Left ventricle myocardium inferior (tissue), 1 donor: ENCODE data around the gene SPATA17. TPM values are rescaled to one million over a fixed set of nuclear protein-coding genes. Genes with fewer than 3 reads are reported as not detected.

Source experiments
- DNase-seq: peaks from one replicate; pipeline ENCODE4 v3.0.0-alpha.2; 2020
- H3K27ac ChIP-seq: fragments of 200-600 bp; replicated peaks from 2 replicates; pipeline ENCODE4 v1.8.0; 2021
- H3K27me3 ChIP-seq: fragments of 200-600 bp; 2 replicates; pipeline ENCODE4 v1.8.0; 2021; ENCODE audit warnings: low read depth
- H3K36me3 ChIP-seq: fragments of 200-600 bp; 2 replicates; pipeline ENCODE4 v1.8.0; 2021
- H3K4me1 ChIP-seq: fragments of 200-600 bp; 2 replicates; pipeline ENCODE4 v1.8.0; 2021
- H3K4me3 ChIP-seq: fragments of 200-600 bp; 2 replicates; pipeline ENCODE4 v1.8.0; 2021; ENCODE audit warnings: mild to moderate bottlenecking, moderate library complexity
- H3K9me3 ChIP-seq: fragments of 200-600 bp; replicated peaks from 2 replicates; pipeline ENCODE4 v1.8.0; 2021
- intact Hi-C: fragments of 100-400 bp; cut with micrococcal nuclease; formaldehyde crosslinking; loops from one replicate; pipeline ENCODE4 v1.11.0; 2022
- total RNA-seq: library from RNA; stranded (reverse); fragmentation: NEBNext Ultra II Directional; extraction: Animal tissue kit (Norgen Biotek cat#: 25700); gene quantifications from one replicate; pipeline ENCODE4 v1.2.1, GENCODE V29; 2021
- TF ChIP-seq, protein P1 (sequence below): fragments of 200-600 bp; IDR thresholded peaks from 2 replicates; pipeline ENCODE4 v1.8.0; 2021; ENCODE audit warnings: antibody characterized with exemption, mild to moderate bottlenecking, borderline replicate concordance
- donor health status: DM: no; HTN: yes; CAD: no; lungs with severe emphysema.

Gene SPATA17
- total RNA-seq, 1 donor from 2014 or later, result 1.2 TPM

DNA sequence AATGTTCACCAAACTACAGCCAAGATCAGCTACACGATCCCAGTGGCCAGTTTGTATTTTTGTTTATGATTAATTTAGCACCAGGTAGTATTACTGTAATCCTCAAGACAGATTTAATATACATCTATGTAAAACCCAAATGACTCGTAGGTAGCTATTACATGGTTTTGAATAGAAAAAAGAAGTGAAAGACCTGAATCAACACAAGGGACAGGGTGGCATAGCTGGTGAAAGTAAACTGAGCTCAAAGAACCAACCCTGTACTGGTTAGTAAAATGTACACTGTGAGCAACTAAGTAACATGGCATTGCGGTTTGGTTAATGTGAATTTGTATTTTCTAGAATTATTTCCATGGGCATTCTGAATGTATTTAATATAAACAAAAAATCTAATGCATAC, 9.1 kb upstream of the SPATA17 start:
- intact Hi-C loops, result no loop called here

DNA sequence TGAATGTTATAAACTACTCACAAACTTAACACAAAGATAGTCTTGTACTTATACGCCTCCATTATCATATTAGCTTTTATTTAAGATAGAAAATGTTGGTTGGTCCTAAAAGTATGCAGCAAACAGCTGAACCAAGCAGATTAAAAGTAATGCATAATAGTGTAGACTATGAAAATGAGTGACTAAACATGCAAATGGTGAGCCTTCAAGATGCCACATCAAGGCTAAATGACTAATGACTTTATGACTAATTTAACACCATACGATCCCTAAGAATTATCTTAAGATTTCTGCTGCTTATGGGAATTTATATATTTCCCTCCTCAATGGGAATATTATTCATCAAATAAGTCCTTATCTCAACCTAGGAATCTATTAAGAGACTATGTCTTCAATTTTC, 4.8 kb upstream of the SPATA17 start:
- H3K9me3 ChIP-seq, result no peaks in the 10 kb centered on the region
- H3K36me3 ChIP-seq, result no peaks in the 10 kb centered on the region

More for the DNA sequence above, 9.1 kb upstream of the SPATA17 start:
- Histone ChIP-seq H3K4me3 (no peak overlapping the region), H3K4me1 (peaks cover 7% of the 10 kb centered on the region), H3K27me3 (no peaks in the 10 kb centered on the region), H3K27ac (no peak overlapping the region), H3K9me3 (no peaks in the 10 kb centered on the region), H3K36me3 (peaks cover 14% of the 10 kb centered on the region)
- TF ChIP-seq, protein P1, sequence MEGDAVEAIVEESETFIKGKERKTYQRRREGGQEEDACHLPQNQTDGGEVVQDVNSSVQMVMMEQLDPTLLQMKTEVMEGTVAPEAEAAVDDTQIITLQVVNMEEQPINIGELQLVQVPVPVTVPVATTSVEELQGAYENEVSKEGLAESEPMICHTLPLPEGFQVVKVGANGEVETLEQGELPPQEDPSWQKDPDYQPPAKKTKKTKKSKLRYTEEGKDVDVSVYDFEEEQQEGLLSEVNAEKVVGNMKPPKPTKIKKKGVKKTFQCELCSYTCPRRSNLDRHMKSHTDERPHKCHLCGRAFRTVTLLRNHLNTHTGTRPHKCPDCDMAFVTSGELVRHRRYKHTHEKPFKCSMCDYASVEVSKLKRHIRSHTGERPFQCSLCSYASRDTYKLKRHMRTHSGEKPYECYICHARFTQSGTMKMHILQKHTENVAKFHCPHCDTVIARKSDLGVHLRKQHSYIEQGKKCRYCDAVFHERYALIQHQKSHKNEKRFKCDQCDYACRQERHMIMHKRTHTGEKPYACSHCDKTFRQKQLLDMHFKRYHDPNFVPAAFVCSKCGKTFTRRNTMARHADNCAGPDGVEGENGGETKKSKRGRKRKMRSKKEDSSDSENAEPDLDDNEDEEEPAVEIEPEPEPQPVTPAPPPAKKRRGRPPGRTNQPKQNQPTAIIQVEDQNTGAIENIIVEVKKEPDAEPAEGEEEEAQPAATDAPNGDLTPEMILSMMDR, result no peak
- no peak for DNase-seq

DNA sequence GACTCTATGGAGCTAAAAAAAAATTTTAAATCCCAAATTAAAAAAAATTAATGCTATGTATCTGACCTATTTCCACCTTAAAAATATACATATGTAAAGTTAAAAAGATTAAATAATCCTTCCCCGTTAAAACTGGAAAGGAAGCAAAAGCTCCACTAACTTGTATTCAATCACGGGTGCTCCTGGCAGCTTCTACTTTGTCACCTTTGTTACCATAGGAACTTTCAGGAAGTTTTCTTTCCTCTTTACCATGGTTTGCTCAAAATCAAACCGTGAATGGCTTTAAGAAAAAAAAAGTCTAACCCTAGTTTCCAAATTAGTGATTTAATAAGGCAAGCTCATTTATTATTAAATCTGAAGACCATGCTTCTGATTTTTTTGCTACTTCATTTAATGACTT, 3.7 kb upstream of the SPATA17 start:
- DNase-seq, result no peak
- intact Hi-C loops, result no loop called here
- Histone ChIP-seq H3K9me3 (no peaks in the 10 kb centered on the region), H3K4me3 (no peak overlapping the region), H3K4me1 (peaks cover 55% of the 10 kb centered on the region), H3K36me3 (no peaks in the 10 kb centered on the region), H3K27me3 (no peaks in the 10 kb centered on the region), H3K27ac (no peak overlapping the region)
- TF ChIP-seq, protein P1, result no peak

More for the DNA sequence above, 4.8 kb upstream of the SPATA17 start:
- Histone ChIP-seq H3K4me1 (peaks cover 48% of the 10 kb centered on the region), H3K27ac (no peak overlapping the region), H3K4me3 (no peak overlapping the region), H3K27me3 (no peaks in the 10 kb centered on the region)
- intact Hi-C loops, result no loop called here
- TF ChIP-seq, protein P1, result no peak
- DNase-seq, result no peak

DNA sequence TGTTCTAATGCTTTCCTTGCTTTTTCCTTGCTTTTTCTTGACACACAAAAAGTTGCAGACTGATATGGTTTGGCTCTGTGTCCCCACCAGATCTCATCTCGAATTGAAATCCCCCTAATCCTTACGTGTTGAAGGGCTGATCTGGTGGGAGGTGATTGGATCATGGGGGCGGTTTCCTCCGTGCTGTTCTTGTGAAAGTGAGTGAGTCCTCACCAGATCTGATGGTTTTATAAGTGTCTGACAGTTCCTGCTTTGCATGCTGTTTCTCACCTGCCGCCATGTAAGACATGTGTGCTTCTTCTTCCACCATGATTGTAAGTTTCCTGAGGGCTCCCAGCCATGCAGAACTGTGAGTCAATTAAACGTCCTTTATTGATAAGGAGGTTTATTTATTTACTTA, 11.3 kb downstream of the SPATA17 start:
- DNase-seq, result no peak
- TF ChIP-seq, protein P1, result no peak
- H3K27ac ChIP-seq, result no peak overlapping the region
- no peaks in the 10 kb centered on the region for H3K4me1 ChIP-seq
- no peaks in the 10 kb centered on the region for H3K36me3 ChIP-seq
- no peaks in the 10 kb centered on the region for H3K27me3 ChIP-seq
- intact Hi-C loops, result no loop called here
- H3K4me3 ChIP-seq, result no peak overlapping the region
- H3K9me3 ChIP-seq, result peaks cover 7% of the 10 kb centered on the region

- no peak overlapping the region for H3K27ac ChIP-seq
- no peak for DNase-seq
- H3K36me3 ChIP-seq, result no peaks in the 10 kb centered on the region
- no peaks in the 10 kb centered on the region for H3K27me3 ChIP-seq
- intact Hi-C loops, result no loop called here
- TF ChIP-seq, protein P1, result no peak
- H3K4me1 ChIP-seq, result no peaks in the 10 kb centered on the region
- no peaks in the 10 kb centered on the region for H3K9me3 ChIP-seq
- no peak overlapping the region for H3K4me3 ChIP-seq
Measured at GRCh38 chr1:217647791-217648190, 16.6 kb downstream of the SPATA17 start.

DNA sequence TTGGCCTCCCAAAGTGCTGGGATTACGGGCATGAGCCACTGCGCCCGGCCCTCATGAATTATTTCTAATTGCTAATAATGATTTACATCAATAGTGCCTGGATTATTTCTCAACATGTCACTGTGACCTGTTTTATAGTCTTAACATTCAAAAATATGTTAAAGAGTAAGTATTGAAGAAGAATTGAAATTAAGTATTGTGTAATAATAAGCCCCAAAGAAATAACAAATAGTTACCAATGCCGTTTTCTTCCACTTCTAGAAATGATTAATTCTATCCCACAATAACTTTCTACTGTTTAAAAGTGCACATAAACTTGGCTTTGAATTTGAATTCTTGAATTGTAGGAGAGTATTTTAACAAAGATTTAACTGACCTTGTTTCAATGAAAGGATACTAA, 19.5 kb downstream of the SPATA17 start:
- no peaks in the 10 kb centered on the region for H3K36me3 ChIP-seq
- no peaks in the 10 kb centered on the region for H3K9me3 ChIP-seq
- H3K4me1 ChIP-seq, result no peaks in the 10 kb centered on the region
- H3K27me3 ChIP-seq, result no peaks in the 10 kb centered on the region
- intact Hi-C loops, result no loop called here
- no peak overlapping the region for H3K4me3 ChIP-seq
- DNase-seq, result no peak
- H3K27ac ChIP-seq, result no peak overlapping the region
- TF ChIP-seq, protein P1, result no peak
